Esophagus muscularis mucosa (tissue), 4 donors: ENCODE results near the gene COBL. TPM values are rescaled to one million over a fixed set of nuclear protein-coding genes. Genes with fewer than 3 reads are reported as not detected.
A peak's percentile ranks its signal among the peaks of the same experiment; 100 is the strongest.

ENCODE experiments used
- DNase-seq: peaks from one replicate; pipeline ENCODE4 v3.0.0-alpha.2; 2017; ENCODE audit errors: extremely low spot score
- H3K27ac ChIP-seq, 4 donors: fragments of 200-600 bp; sonication (generic); replicated peaks in 1 of 4; 1 replicate in 3 of 4; 2 replicates in 1 of 4; pipeline ENCODE4 v1.5.1; 2016 to 2019; ENCODE audit warnings: mild to moderate bottlenecking in 1 of 4
- H3K27me3 ChIP-seq, 4 donors: fragments of 200-600 bp; sonication (generic); one replicate each; pipeline versions ENCODE4 v1.5.1 to v1.6.0; 2016 to 2019
- H3K36me3 ChIP-seq, 4 donors: fragments of 200-600 bp; sonication (generic); one replicate each; pipeline ENCODE4 v1.5.1; 2016 to 2019
- H3K4me1 ChIP-seq, 4 donors: fragments of 200-600 bp; sonication (generic); one replicate each; pipeline ENCODE4 v1.5.1; 2016 to 2019
- H3K4me3 ChIP-seq, 4 donors: fragments of 200-600 bp; sonication (generic); 1 replicate in 2 of 4; 2 replicates in 2 of 4; pipeline ENCODE4 v1.5.1; 2016 to 2019; ENCODE audit warnings: mild to moderate bottlenecking in 4 of 4, moderate library complexity in 1 of 4
- H3K9me3 ChIP-seq, 4 donors: fragments of 200-600 bp; sonication (generic); 1 replicate in 3 of 4; 2 replicates in 1 of 4; pipeline ENCODE4 v1.5.1; 2016 to 2019
- EP300 ChIP-seq: sonication (generic); formaldehyde crosslinking; IDR thresholded peaks from one replicate; pipeline ENCODE4 v1.6.1; 2017; ENCODE audit warnings: antibody characterized with exemption
- POLR2A ChIP-seq: fragments of 450-650 bp; IDR thresholded peaks from one replicate; pipeline ENCODE4 v1.6.1; 2017; ENCODE audit warnings: antibody characterized with exemption, moderate library complexity, mild to moderate bottlenecking, low read depth
- POLR2AphosphoS5 ChIP-seq, 2 donors: sonication (generic); formaldehyde crosslinking; IDR thresholded peaks; one replicate each; pipeline ENCODE4 v1.6.1; 2017; ENCODE audit warnings: antibody characterized with exemption in 2 of 2
- WGBS: methylation state at CpG from one replicate; pipeline ENCODE4 v1.1.5; 2018; 5-methylcytosine and 5-hydroxymethylcytosine counted together
- intact Hi-C: fragments of 100-400 bp; cut with DNase I; formaldehyde crosslinking; loops from one replicate; pipeline ENCODE4 v1.15.1; 2023
- total RNA-seq, 4 donors: library from RNA; depleted of rRNA; stranded (reverse); fragments of >200 nt; gene quantifications; one replicate each; pipeline versions ENCODE4 v1.1.0 to v1.2.1, GENCODE V29; 2016
- TF ChIP-seq, protein P1 (sequence below), 3 experiments: fragments of 200-600 bp in 2 of 3; fragments of 450-650 bp in 1 of 3; sonication (generic) in 2 of 3; IDR thresholded peaks; one replicate each; pipeline ENCODE4 v1.5.1; 2017 to 2019; ENCODE audit warnings: antibody characterized with exemption in 3 of 3, mild to moderate bottlenecking in 2 of 3, moderate library complexity in 1 of 3

Gene COBL
- total RNA-seq, 4 donors from 2014 or later: 29.8 to 51.4 (median 45.9) TPM

DNA sequence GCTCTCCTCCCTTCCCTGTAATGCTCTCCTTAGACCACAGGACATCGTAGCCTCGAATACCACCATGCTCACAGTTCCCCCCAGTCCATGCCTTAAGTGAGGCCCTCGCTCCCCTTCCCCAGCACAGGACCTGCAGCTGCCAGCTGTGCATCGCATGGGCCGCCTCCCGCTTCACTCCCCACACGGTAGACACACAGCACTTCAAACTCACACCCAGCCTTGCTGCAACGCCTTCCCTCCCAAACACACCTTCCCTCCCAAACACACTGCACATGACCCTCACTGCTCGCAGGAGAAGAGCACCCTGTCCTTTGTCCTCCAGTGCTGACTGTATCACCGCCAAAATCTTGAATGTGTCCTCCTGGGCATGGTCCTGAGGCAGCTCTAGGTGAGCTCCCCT, 42.6 kb downstream of the COBL start:
- H3K4me1 ChIP-seq: peaks cover 8 to 38% (median 30%) of the 10 kb centered on the region in 4 donors
- no peak overlapping the region for H3K4me3 ChIP-seq
- no peaks in the 10 kb centered on the region for H3K36me3 ChIP-seq
- TF ChIP-seq, protein P1, sequence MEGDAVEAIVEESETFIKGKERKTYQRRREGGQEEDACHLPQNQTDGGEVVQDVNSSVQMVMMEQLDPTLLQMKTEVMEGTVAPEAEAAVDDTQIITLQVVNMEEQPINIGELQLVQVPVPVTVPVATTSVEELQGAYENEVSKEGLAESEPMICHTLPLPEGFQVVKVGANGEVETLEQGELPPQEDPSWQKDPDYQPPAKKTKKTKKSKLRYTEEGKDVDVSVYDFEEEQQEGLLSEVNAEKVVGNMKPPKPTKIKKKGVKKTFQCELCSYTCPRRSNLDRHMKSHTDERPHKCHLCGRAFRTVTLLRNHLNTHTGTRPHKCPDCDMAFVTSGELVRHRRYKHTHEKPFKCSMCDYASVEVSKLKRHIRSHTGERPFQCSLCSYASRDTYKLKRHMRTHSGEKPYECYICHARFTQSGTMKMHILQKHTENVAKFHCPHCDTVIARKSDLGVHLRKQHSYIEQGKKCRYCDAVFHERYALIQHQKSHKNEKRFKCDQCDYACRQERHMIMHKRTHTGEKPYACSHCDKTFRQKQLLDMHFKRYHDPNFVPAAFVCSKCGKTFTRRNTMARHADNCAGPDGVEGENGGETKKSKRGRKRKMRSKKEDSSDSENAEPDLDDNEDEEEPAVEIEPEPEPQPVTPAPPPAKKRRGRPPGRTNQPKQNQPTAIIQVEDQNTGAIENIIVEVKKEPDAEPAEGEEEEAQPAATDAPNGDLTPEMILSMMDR (IDR thresholded peaks at IDR 0.05): no peak
- TF ChIP-seq EP300: no peak
- TF ChIP-seq POLR2AphosphoS5 (IDR thresholded peaks at IDR 0.05): no peak
- intact Hi-C loops: no loop called here
- DNase-seq: no peak
- H3K27ac ChIP-seq: no peak overlapping the region
- no peaks in the 10 kb centered on the region for H3K9me3 ChIP-seq
- H3K27me3 ChIP-seq: no peaks in the 10 kb centered on the region
- 86% methylated on average over 10 of the region's 10 CpGs for whole genome bisulfite sequencing

DNA sequence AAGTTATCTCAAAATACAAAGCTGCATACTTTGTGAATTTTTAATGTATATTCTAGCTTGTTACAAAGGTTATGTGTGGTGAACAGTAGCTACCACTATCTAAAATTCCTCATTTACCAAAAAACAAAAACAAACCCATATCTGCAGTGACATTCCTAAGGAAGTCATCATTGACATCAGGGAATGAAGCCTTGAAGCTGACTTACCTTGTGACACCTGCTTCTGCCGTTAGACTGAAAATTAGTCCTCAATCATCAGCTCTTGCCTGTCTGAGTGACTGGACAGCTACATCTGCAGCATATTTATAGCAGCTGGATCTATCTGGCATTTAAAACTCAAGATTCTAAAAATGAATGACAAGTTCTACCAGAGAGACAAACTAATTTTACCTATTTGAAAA, 43.2 kb downstream of the COBL start:
- Histone ChIP-seq H3K27ac (no peak overlapping the region), H3K9me3 (no peaks in the 10 kb centered on the region), H3K4me3 (no peak overlapping the region), H3K27me3 (no peaks in the 10 kb centered on the region), H3K36me3 (no peaks in the 10 kb centered on the region), H3K4me1 (peaks cover 4 to 35% (median 25%) of the 10 kb centered on the region in 4 donors)
- intact Hi-C loops: no loop called here
- WGBS: 91% methylated on average over 1 of the region's 1 CpG
- no peak for TF ChIP-seq POLR2AphosphoS5 (IDR thresholded peaks at IDR 0.05)
- no peak for TF ChIP-seq EP300
- TF ChIP-seq POLR2A: no peak
- TF ChIP-seq, protein P1 (IDR thresholded peaks at IDR 0.05): no peak
- DNase-seq: no peak

- no peak overlapping the region for H3K27ac ChIP-seq
- H3K27me3 ChIP-seq: no peaks in the 10 kb centered on the region
- 88% methylated on average over 5 of the region's 5 CpGs for WGBS
- H3K4me1 ChIP-seq: peaks cover 4 to 13% (median 8%) of the 10 kb centered on the region in 4 donors
- no peaks in the 10 kb centered on the region for H3K9me3 ChIP-seq
- DNase-seq: peak; percentile 84
- TF ChIP-seq EP300 (no peak), POLR2AphosphoS5 (IDR thresholded peaks at IDR 0.05) (no peak), POLR2A (no peak)
- TF ChIP-seq, protein P1 (IDR thresholded peaks at IDR 0.05): no peak
- H3K36me3 ChIP-seq: no peaks in the 10 kb centered on the region
- intact Hi-C loops: no loop called here
- H3K4me3 ChIP-seq: no peak overlapping the region
These were observed 45.6 kb downstream of the COBL start for GRCh38 chr7:51270965-51271364.

DNA sequence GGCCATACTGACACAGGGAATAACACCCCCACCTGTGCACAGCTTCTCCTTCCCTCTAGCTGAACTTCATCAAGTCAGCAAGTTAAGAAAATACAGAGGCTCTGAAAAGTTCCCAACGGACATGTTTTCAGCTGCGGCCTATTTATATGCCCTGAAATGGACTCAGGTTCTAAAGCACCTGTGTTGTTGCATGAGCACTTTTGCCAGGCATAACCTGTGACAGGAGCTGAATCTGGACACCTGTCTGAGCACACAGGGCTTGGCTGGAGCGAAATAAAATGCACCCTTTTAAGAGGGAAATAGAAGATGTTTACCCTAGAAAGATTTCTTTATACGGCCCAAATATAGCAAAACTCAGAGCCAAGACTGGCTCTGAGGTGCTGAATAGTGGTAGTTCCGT, 46.7 kb downstream of the COBL start:
- Histone ChIP-seq H3K4me1 (peaks cover 0 to 7% (median 3%) of the 10 kb centered on the region in 4 donors), H3K27me3 (no peaks in the 10 kb centered on the region), H3K9me3 (no peaks in the 10 kb centered on the region), H3K27ac (no peak overlapping the region), H3K4me3 (no peak overlapping the region), H3K36me3 (no peaks in the 10 kb centered on the region)
- intact Hi-C loops: no loop called here
- 68% methylated on average over 5 of the region's 5 CpGs for WGBS
- TF ChIP-seq, protein P1 (IDR thresholded peaks at IDR 0.05): no peak
- TF ChIP-seq POLR2AphosphoS5 (IDR thresholded peaks at IDR 0.05) (no peak), POLR2A (no peak), EP300 (no peak)
- DNase-seq: peak; percentile 60

DNA sequence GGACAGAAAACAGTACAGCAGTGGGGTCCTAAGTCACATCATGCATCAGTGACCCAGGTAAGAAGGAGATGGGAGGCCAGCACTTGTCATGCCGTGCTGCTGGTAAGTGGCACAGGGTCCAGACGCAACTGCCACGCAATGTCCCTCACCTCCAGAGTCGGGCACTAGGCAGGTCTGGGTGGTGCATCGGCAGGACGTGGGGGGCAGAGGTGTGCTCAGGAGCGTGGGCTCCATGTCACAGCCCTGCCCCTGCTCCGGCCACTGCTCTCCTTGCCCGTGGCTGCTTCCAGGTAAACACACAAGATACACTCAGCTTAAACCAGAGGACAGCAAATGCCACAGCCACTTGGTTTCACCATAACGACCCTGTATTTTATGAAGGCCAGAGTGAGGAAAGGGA, 47.3 kb downstream of the COBL start:
- peaks cover 0 to 8% (median 2%) of the 10 kb centered on the region in 4 donors for H3K4me1 ChIP-seq
- no peak overlapping the region for H3K27ac ChIP-seq
- DNase-seq: peak; percentile 70
- WGBS: 84% methylated on average over 10 of the region's 10 CpGs
- H3K9me3 ChIP-seq: no peaks in the 10 kb centered on the region
- intact Hi-C loops: no loop called here
- H3K4me3 ChIP-seq: no peak overlapping the region
- no peaks in the 10 kb centered on the region for H3K27me3 ChIP-seq
- no peak for TF ChIP-seq EP300
- TF ChIP-seq POLR2AphosphoS5 (IDR thresholded peaks at IDR 0.05): no peak
- TF ChIP-seq, protein P1 (IDR thresholded peaks at IDR 0.05): no peak
- TF ChIP-seq POLR2A: no peak
- H3K36me3 ChIP-seq: no peaks in the 10 kb centered on the region
